H54 (cell line): ENCODE data around the gene DPYSL3.
"Not testable (repeated sequence)": the region's sequence is repeated elsewhere in the genome, so short reads cannot be mapped to it uniquely, and the experiment has no call there.

Experiments used
- DNase-seq: peaks from one replicate; pipeline ENCODE4 v3.0.0; 2011; ENCODE audit warnings: low spot score, mixed read lengths; ENCODE audit not compliant: insufficient read length
- FAIRE-seq: peaks from 3 replicates; lab custom pipeline; 2011; peaks lifted over from hg19 to GRCh38; lab: Jason Lieb, UNC
- POLR2A ChIP-seq: IDR thresholded peaks from 2 replicates; pipeline ENCODE4 v1.6.1; 2011; ENCODE audit warnings: low read depth, mild to moderate bottlenecking, low read length

DPYSL3 gene

DNA sequence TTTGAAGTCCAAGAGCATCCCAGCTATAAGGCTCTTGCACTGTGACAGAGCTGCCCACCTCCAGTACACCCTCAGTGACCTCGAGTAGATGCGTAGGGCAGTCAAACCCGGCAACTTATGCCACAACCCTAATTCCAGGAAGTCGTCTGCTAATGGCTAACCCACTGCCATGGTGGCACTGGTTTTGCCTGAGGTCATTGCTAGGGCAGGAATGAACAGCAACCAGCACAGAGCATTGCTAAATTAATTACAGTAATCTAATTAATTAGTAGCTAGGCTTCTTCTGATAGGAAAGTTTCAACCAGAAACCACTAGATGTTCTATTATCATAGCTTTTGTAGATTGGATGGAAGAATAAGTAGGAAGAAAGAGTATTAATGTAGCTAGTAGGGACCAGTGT lies 122.8 kb downstream of the DPYSL3 start:
- no peak for DNase-seq
- no peak for FAIRE-seq
- TF ChIP-seq POLR2A = no peak

GRCh38 chr5:147384346-147385193 lies 125.3 kb downstream of the DPYSL3 start:
- no peak for FAIRE-seq
- TF ChIP-seq POLR2A = no peak
- DNase-seq = no peak

DNA sequence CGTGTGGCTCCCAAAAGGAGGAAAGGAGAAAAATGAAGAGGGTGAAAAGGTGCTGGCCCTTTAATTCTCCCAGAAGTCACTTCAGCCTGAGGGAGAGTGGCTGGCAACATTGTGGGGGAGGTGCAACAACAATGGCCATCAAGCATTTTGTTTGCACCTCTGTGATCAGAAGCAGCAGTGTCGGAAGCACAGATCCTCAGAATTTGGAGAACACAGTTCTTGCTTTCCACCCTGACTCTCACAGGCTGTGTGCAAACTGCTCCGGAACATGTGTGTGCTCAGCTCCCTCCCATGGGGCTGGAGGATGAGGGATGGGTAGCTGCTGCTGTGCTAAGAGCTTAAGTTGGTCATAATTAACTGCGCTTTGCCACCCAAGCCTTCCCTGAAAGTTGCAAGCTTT lies 127.1 kb downstream of the DPYSL3 start:
- no peak for TF ChIP-seq POLR2A
- DNase-seq (no peak), FAIRE-seq (no peak)

- FAIRE-seq (no peak), DNase-seq (no peak)
- TF ChIP-seq POLR2A = no peak
Observed at GRCh38 chr5:147381555-147381954, 128.3 kb downstream of the DPYSL3 start.

GRCh38 chr5:147377682-147378081 lies 132.2 kb downstream of the DPYSL3 start:
- FAIRE-seq (no peak), DNase-seq (no peak)
- no peak for TF ChIP-seq POLR2A

- no peak for FAIRE-seq
- no peak for DNase-seq
- TF ChIP-seq POLR2A = no peak
Observed at GRCh38 chr5:147375151-147375550, 134.7 kb downstream of the DPYSL3 start.

GRCh38 chr5:147373328-147373727 lies 136.5 kb downstream of the DPYSL3 start:
- DNase-seq (no peak), FAIRE-seq (no peak)

DNA sequence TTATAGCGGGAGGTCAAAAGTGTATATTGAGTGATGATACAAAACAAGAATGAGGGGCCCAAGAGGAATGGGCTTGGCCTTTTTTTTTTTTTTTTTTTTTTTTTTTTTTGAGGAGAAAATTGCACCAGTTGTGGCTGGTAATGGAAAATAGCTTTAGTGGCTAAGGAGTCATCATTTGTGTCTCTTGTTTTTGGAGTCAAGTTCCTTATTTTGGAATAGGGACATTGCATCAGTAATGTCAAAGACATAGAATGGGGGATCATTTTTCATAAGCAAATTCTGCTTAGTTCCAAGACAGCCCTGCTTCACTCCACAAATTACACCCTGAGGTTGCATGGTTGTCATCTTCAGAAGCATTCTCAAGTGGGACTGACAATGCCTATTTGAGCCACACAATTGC lies 137.7 kb downstream of the DPYSL3 start:
- FAIRE-seq = no peak
- no peak for DNase-seq
- no peak for TF ChIP-seq POLR2A

More at GRCh38 chr5:147373328-147373727, 136.5 kb downstream of the DPYSL3 start:
- TF ChIP-seq POLR2A = no peak

DNA sequence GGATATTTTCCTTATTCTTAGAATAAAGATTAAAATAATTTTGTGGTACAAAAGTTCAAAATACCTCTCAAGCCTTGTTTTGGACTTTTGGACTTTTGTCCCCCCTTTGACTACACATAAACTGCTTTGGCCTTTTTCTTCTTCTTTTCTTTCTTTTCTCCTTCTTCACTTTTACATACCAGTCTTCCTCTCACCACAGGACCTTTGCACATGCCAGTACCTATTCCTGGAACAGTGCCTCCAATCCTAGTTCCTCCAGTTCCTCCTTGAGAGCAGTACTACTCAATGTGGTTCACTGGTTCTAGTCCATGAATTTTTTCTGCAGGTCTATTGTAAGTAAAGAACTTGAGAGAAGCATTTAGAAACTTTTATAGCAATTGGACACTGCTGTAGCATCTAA lies 138.6 kb downstream of the DPYSL3 start:
- DNase-seq (no peak), FAIRE-seq (no peak)
- no peak for TF ChIP-seq POLR2A

DNA sequence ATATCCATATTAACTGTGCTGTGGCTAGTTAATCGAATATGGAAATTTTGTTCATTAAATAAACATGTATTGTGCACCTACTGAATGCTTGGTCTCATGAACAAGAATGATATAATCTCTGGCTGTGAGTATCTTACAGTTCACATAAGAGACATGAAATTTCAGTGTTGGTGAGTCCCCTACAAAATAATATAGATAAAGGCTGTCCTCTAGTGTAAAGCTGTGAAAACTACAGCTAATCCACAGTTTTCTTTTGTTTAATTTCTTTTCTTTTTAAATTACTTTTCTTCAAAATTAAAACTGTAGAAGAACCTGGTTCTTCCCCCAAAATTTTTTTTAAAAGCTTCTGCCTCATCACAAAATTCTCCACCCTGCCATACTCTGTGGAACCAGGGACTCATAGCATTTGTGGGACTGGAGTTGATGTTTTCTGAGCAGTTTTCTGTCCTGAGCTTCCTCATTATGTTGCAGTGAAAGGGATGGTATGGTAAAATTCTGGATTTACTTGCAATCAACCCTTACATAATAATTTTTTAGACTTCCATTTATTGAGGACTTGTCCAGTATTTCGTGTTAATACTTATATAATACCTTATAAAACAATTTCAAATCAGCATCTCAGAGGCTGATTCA lies 140.0 kb downstream of the DPYSL3 start:
- DNase-seq = no peak
- no peak for TF ChIP-seq POLR2A
- no peak for FAIRE-seq

- not testable (repeated sequence) for DNase-seq, FAIRE-seq
Observed at GRCh38 chr5:147367381-147367780, 142.5 kb downstream of the DPYSL3 start.

- DNase-seq = no peak
- no peak for TF ChIP-seq POLR2A
- no peak for FAIRE-seq
Observed at GRCh38 chr5:147361441-147362175, 148.3 kb downstream of the DPYSL3 start.

- TF ChIP-seq POLR2A = no peak
- no peak for FAIRE-seq
Observed at GRCh38 chr5:147360816-147361215, 149.1 kb downstream of the DPYSL3 start.

GRCh38 chr5:147359581-147359980 lies 150.3 kb downstream of the DPYSL3 start:
- DNase-seq (no peak), FAIRE-seq (no peak)
- TF ChIP-seq POLR2A = no peak

More at GRCh38 chr5:147360816-147361215, 149.1 kb downstream of the DPYSL3 start:
- no peak for DNase-seq

- FAIRE-seq = no peak
- no peak for DNase-seq
- no peak for TF ChIP-seq POLR2A
Observed at GRCh38 chr5:147359101-147359500, 150.8 kb downstream of the DPYSL3 start.
